ENCODE measurements around the gene DIP2A. TPM values are rescaled to one million over a fixed set of nuclear protein-coding genes. Genes with fewer than 3 reads are reported as not detected.

DIP2A gene
- total and polyA plus RNA-seq, 2 of the 8 experiments (the other 6 are each of a cell fraction or from before 2014, with no cell fraction given) = 16.0 to 27.1 TPM

DNA sequence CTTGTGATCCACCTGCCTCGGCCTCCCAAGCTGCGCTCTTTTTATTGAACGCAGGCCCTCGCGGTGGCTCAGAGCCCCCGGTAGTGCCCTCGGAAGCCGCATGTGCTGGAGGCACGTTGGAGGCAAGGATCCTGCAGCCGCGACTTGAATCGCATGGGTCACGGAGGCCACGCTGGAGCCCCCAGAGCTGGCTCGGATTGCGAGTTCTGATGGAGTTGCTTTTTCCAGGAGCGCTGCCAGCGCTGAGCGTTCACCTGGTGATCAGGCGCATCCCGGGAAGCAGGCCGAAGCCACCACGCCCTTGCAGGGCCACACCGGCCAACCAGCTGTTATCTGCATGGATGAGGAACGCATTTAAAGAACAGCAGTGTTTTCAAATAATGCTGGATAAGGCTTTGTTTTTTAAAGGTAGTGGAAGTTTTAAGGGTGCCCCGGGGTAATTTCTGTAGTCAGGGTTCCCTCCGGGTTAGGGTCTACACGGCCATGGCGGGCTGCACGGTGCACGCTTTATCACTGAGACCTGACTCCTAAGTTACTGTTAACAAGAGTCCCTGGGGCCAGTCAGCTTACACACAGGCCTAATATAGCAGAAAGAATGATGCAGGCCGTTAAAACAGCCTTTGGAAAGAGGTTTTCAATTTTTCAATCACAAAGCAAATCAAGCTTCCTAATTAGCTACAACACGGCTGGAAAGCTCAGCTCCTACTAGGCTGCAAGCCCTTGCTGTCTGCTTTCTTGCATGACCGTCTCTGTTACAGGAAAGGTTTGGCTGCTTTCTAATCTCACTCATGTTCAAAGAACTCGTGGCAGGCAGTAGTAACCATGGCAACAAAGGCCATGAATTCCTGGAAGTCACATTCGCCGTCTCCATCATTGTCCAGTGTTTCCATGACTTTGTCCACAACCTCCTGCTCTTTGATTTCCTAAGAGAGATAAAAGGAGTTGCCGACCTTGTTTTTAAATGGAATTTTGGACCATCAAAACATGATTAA is 140.2 kb downstream of the DIP2A start (continued):
- TF ChIP-seq, protein P1, sequence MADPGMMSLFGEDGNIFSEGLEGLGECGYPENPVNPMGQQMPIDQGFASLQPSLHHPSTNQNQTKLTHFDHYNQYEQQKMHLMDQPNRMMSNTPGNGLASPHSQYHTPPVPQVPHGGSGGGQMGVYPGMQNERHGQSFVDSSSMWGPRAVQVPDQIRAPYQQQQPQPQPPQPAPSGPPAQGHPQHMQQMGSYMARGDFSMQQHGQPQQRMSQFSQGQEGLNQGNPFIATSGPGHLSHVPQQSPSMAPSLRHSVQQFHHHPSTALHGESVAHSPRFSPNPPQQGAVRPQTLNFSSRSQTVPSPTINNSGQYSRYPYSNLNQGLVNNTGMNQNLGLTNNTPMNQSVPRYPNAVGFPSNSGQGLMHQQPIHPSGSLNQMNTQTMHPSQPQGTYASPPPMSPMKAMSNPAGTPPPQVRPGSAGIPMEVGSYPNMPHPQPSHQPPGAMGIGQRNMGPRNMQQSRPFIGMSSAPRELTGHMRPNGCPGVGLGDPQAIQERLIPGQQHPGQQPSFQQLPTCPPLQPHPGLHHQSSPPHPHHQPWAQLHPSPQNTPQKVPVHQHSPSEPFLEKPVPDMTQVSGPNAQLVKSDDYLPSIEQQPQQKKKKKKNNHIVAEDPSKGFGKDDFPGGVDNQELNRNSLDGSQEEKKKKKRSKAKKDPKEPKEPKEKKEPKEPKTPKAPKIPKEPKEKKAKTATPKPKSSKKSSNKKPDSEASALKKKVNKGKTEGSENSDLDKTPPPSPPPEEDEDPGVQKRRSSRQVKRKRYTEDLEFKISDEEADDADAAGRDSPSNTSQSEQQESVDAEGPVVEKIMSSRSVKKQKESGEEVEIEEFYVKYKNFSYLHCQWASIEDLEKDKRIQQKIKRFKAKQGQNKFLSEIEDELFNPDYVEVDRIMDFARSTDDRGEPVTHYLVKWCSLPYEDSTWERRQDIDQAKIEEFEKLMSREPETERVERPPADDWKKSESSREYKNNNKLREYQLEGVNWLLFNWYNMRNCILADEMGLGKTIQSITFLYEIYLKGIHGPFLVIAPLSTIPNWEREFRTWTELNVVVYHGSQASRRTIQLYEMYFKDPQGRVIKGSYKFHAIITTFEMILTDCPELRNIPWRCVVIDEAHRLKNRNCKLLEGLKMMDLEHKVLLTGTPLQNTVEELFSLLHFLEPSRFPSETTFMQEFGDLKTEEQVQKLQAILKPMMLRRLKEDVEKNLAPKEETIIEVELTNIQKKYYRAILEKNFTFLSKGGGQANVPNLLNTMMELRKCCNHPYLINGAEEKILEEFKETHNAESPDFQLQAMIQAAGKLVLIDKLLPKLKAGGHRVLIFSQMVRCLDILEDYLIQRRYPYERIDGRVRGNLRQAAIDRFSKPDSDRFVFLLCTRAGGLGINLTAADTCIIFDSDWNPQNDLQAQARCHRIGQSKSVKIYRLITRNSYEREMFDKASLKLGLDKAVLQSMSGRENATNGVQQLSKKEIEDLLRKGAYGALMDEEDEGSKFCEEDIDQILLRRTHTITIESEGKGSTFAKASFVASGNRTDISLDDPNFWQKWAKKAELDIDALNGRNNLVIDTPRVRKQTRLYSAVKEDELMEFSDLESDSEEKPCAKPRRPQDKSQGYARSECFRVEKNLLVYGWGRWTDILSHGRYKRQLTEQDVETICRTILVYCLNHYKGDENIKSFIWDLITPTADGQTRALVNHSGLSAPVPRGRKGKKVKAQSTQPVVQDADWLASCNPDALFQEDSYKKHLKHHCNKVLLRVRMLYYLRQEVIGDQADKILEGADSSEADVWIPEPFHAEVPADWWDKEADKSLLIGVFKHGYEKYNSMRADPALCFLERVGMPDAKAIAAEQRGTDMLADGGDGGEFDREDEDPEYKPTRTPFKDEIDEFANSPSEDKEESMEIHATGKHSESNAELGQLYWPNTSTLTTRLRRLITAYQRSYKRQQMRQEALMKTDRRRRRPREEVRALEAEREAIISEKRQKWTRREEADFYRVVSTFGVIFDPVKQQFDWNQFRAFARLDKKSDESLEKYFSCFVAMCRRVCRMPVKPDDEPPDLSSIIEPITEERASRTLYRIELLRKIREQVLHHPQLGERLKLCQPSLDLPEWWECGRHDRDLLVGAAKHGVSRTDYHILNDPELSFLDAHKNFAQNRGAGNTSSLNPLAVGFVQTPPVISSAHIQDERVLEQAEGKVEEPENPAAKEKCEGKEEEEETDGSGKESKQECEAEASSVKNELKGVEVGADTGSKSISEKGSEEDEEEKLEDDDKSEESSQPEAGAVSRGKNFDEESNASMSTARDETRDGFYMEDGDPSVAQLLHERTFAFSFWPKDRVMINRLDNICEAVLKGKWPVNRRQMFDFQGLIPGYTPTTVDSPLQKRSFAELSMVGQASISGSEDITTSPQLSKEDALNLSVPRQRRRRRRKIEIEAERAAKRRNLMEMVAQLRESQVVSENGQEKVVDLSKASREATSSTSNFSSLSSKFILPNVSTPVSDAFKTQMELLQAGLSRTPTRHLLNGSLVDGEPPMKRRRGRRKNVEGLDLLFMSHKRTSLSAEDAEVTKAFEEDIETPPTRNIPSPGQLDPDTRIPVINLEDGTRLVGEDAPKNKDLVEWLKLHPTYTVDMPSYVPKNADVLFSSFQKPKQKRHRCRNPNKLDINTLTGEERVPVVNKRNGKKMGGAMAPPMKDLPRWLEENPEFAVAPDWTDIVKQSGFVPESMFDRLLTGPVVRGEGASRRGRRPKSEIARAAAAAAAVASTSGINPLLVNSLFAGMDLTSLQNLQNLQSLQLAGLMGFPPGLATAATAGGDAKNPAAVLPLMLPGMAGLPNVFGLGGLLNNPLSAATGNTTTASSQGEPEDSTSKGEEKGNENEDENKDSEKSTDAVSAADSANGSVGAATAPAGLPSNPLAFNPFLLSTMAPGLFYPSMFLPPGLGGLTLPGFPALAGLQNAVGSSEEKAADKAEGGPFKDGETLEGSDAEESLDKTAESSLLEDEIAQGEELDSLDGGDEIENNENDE (IDR thresholded peaks at IDR 0.05; ENCODE audit: insufficient replicate concordance, low read length) = no peak
- no peak for TF ChIP-seq CBX5 (IDR thresholded peaks at IDR 0.05; ENCODE audit: low read depth, low read length)
- TF ChIP-seq RBBP5 (IDR thresholded peaks at IDR 0.05; ENCODE audit: borderline replicate concordance, low read depth, low read length) = no peak
- no peak for TF ChIP-seq JUN (IDR thresholded peaks at IDR 0.05; ENCODE audit: low read depth, low read length)
- TF ChIP-seq, protein P2, sequence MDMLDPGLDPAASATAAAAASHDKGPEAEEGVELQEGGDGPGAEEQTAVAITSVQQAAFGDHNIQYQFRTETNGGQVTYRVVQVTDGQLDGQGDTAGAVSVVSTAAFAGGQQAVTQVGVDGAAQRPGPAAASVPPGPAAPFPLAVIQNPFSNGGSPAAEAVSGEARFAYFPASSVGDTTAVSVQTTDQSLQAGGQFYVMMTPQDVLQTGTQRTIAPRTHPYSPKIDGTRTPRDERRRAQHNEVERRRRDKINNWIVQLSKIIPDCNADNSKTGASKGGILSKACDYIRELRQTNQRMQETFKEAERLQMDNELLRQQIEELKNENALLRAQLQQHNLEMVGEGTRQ (IDR thresholded peaks at IDR 0.05; ENCODE audit: low read length) = no peak
- TF ChIP-seq GABPA (IDR thresholded peaks at IDR 0.05; ENCODE audit: borderline replicate concordance, insufficient read depth, low read length) = no peak
- no peak for TF ChIP-seq SRF (IDR thresholded peaks at IDR 0.05; ENCODE audit: low read depth, low read length)
- no peak for TF ChIP-seq FOSL1 (IDR thresholded peaks at IDR 0.05; ENCODE audit: insufficient read depth, low read depth, low read length)
